Sigmoid colon (tissue), 7 donors: ENCODE measurements around the gene UBE4A. TPM values are rescaled to one million over a fixed set of nuclear protein-coding genes. Genes with fewer than 3 reads are reported as not detected.

Experiments
- DNase-seq: peaks from one replicate; pipeline ENCODE4 v3.0.0-alpha.2; 2019
- H3K27ac ChIP-seq, 4 donors: fragments of 200-600 bp; sonication (generic); one replicate each; pipeline ENCODE4 v1.5.1; 2016 to 2019; ENCODE audit warnings: mild to moderate bottlenecking in 1 of 4
- H3K27me3 ChIP-seq, 3 donors: fragments of 200-600 bp; sonication (generic); one replicate each; pipeline ENCODE4 v1.5.1; 2019; ENCODE audit warnings: mild to moderate bottlenecking in 1 of 3
- H3K36me3 ChIP-seq, 4 donors: fragments of 200-600 bp; sonication (generic); one replicate each; pipeline ENCODE4 v1.5.1; 2016 to 2019
- H3K4me1 ChIP-seq, 4 donors: fragments of 200-600 bp; sonication (generic); one replicate each; pipeline ENCODE4 v1.5.1; 2017 to 2019
- H3K4me3 ChIP-seq, 4 donors: fragments of 200-600 bp; sonication (generic); one replicate each; pipeline ENCODE4 v1.5.1; 2017 to 2019; ENCODE audit warnings: mild to moderate bottlenecking in 2 of 4, moderate library complexity in 1 of 4
- H3K9me3 ChIP-seq, 4 donors: fragments of 200-600 bp in 3 of 4; sonication (generic) in 3 of 4; one replicate each; pipeline versions ENCODE4 v1.5.1 to v1.6.1; 2013 to 2019
- EP300 ChIP-seq, 4 donors: sonication (generic); formaldehyde crosslinking; IDR thresholded peaks; one replicate each; pipeline ENCODE4 v1.6.1; 2017; ENCODE audit warnings: antibody characterized with exemption in 4 of 4
- POLR2A ChIP-seq, 2 donors: fragments of 450-650 bp; IDR thresholded peaks; one replicate each; pipeline ENCODE4 v1.6.1; 2016; ENCODE audit warnings: antibody characterized with exemption in 2 of 2, mild to moderate bottlenecking in 2 of 2, moderate library complexity in 2 of 2
- POLR2AphosphoS5 ChIP-seq, 4 donors: sonication (generic); formaldehyde crosslinking; IDR thresholded peaks; one replicate each; pipeline ENCODE4 v1.6.1; 2017; ENCODE audit warnings: antibody characterized with exemption in 4 of 4
- WGBS, 2 donors: extraction: QIAGEN DNeasy Blood & Tissue Kit; methylation state at CpG; one replicate each; pipeline ENCODE4 v1.1.7; 2013; 5-methylcytosine and 5-hydroxymethylcytosine counted together
- intact Hi-C: fragments of 100-400 bp; cut with DNase I; formaldehyde crosslinking; loops from one replicate; pipeline ENCODE4 v1.15.1; 2023
- polyA plus RNA-seq, 3 donors: library from polyadenylated mRNA; stranded (reverse); fragments of 200-250 nt; gene quantifications; one replicate each; pipeline ENCODE4 v1.2.3, GENCODE V29; 2013
- total RNA-seq, 4 donors: library from RNA; depleted of rRNA; stranded (reverse); fragments of >200 nt; gene quantifications; one replicate each; pipeline ENCODE4 v1.1.0, GENCODE V29; 2016
- TF ChIP-seq, protein P1 (sequence below), 4 experiments: fragments of 450-650 bp in 3 of 4; fragments of 200-600 bp in 1 of 4; IDR thresholded peaks; one replicate each; pipeline ENCODE4 v1.5.1; 2016 to 2019; ENCODE audit warnings: antibody characterized with exemption in 4 of 4, mild to moderate bottlenecking in 3 of 4, moderate library complexity in 2 of 4
- donor health status: healthy with polysubstance abuse.
- donor health status: Bipolar disorder and iron deficiency.
- donor health status: healthy.

The UBE4A gene
- total and polyA plus RNA-seq, 7 donors, result 2.1 to 37.4 (median 33.8) TPM

DNA sequence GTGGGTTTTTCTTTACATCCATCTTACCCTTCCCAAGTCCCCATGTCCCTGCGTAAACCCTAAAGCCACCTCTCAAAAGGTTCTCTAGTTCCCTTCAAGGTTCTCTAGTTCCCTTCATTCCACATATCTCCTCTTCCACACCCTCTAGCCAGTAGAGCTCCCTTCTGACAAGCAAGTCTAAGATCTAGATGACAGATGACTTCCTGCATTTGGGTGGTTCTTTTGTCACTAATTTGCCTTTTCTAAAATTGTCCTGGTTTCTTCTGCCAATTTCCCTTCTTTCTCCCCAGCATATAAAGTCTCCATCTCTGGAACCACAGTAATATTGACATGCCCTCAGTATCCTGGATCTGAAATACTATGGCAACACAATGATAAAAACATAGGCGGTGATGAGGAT lies 47.1 kb upstream of the UBE4A start:
- intact Hi-C loops, result no loop called here
- H3K36me3 ChIP-seq, result no peaks in the 10 kb centered on the region
- H3K27ac ChIP-seq, result no peak overlapping the region
- no peak for DNase-seq
- TF ChIP-seq, protein P1, sequence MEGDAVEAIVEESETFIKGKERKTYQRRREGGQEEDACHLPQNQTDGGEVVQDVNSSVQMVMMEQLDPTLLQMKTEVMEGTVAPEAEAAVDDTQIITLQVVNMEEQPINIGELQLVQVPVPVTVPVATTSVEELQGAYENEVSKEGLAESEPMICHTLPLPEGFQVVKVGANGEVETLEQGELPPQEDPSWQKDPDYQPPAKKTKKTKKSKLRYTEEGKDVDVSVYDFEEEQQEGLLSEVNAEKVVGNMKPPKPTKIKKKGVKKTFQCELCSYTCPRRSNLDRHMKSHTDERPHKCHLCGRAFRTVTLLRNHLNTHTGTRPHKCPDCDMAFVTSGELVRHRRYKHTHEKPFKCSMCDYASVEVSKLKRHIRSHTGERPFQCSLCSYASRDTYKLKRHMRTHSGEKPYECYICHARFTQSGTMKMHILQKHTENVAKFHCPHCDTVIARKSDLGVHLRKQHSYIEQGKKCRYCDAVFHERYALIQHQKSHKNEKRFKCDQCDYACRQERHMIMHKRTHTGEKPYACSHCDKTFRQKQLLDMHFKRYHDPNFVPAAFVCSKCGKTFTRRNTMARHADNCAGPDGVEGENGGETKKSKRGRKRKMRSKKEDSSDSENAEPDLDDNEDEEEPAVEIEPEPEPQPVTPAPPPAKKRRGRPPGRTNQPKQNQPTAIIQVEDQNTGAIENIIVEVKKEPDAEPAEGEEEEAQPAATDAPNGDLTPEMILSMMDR (IDR thresholded peaks at IDR 0.05), result no peak
- TF ChIP-seq EP300 (IDR thresholded peaks at IDR 0.05) (no peak), POLR2A (IDR thresholded peaks at IDR 0.05) (no peak), POLR2AphosphoS5 (IDR thresholded peaks at IDR 0.05) (no peak)
- H3K4me1 ChIP-seq, result peaks cover 0 to 17% (median 4%) of the 10 kb centered on the region in 4 donors
- no peaks in the 10 kb centered on the region for H3K9me3 ChIP-seq
- peaks cover 0 to 43% (median 25%) of the 10 kb centered on the region in 3 donors for H3K27me3 ChIP-seq
- no peak overlapping the region for H3K4me3 ChIP-seq
- 94 to 96% methylated on average over 2 of the region's 2 CpGs for WGBS, 2 donors

DNA sequence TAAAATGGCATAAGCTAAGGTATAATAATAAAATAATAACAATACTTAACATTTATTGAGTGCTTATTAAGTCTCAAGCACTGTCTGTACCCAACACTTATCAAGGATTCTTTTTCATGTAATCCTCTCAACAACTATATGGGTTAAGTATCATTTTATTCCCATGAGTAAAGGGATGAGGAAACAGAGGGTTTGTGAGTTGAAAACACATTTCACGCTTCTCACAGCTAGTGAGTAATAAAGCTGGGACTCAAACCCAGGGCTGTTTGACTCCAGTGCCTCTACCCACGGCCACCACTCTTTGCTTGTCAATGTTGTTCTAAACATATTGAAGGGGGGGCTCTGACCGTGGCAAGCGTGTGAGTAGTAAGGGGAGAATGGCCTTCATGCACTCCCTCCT lies 46.2 kb upstream of the UBE4A start:
- intact Hi-C loops, result no loop called here
- no peaks in the 10 kb centered on the region for H3K36me3 ChIP-seq
- no peaks in the 10 kb centered on the region for H3K9me3 ChIP-seq
- peaks cover 0 to 48% (median 25%) of the 10 kb centered on the region in 3 donors for H3K27me3 ChIP-seq
- 76 to 77% methylated on average over 4 of the region's 4 CpGs for WGBS, 2 donors
- no peak for DNase-seq
- H3K4me3 ChIP-seq, result no peak overlapping the region
- H3K4me1 ChIP-seq, result peaks cover 0 to 17% (median 4%) of the 10 kb centered on the region in 4 donors
- H3K27ac ChIP-seq, result no peak overlapping the region
- TF ChIP-seq, protein P1 (IDR thresholded peaks at IDR 0.05), result no peak
- TF ChIP-seq POLR2AphosphoS5 (IDR thresholded peaks at IDR 0.05) (no peak), EP300 (IDR thresholded peaks at IDR 0.05) (no peak), POLR2A (IDR thresholded peaks at IDR 0.05) (no peak)

DNA sequence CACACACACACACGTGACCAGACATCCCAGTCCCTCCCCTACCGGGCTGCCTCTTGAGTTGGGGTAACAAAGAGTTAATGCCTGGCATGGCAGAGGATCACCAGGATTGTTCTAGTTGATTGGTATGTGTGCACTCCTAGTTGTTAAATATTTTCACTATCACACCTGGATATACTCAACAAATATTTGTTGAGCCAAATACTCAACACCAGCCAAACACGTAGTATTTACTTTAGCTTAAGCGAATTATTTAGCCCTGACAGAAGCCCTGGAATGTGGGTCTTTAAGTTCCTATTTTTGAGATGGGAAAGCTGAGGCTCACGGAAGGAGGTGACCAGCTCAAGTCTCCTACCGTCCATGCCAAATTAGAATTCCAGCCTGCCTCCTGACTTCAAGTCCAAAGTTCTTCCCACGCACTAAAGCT lies 44.4 kb upstream of the UBE4A start:
- no peaks in the 10 kb centered on the region for H3K9me3 ChIP-seq
- peaks cover 0 to 17% (median 4%) of the 10 kb centered on the region in 4 donors for H3K4me1 ChIP-seq

GRCh38 chr11:118318124-118318523 lies 41.3 kb upstream of the UBE4A start:
- Histone ChIP-seq H3K9me3 (no peaks in the 10 kb centered on the region), H3K4me1 (peaks cover 0 to 17% (median 4%) of the 10 kb centered on the region in 4 donors), H3K27ac (no peak overlapping the region), H3K36me3 (no peaks in the 10 kb centered on the region), H3K4me3 (no peak overlapping the region), H3K27me3 (peaks cover 0 to 47% (median 19%) of the 10 kb centered on the region in 3 donors)
- no peak for DNase-seq
- TF ChIP-seq POLR2A (IDR thresholded peaks at IDR 0.05) (no peak), POLR2AphosphoS5 (IDR thresholded peaks at IDR 0.05) (no peak), EP300 (IDR thresholded peaks at IDR 0.05) (no peak)
- TF ChIP-seq, protein P1 (IDR thresholded peaks at IDR 0.05), result no peak
- 74 to 87% methylated on average over 4 of the region's 4 CpGs for WGBS, 2 donors
- intact Hi-C loops, result no loop called here

More for the DNA sequence above, 44.4 kb upstream of the UBE4A start:
- Histone ChIP-seq H3K36me3 (no peaks in the 10 kb centered on the region), H3K27ac (no peak overlapping the region), H3K4me3 (no peak overlapping the region), H3K27me3 (peaks cover 0 to 51% (median 25%) of the 10 kb centered on the region in 3 donors)
- TF ChIP-seq, protein P1 (IDR thresholded peaks at IDR 0.05), result no peak
- TF ChIP-seq EP300 (IDR thresholded peaks at IDR 0.05) (no peak), POLR2A (IDR thresholded peaks at IDR 0.05) (no peak), POLR2AphosphoS5 (IDR thresholded peaks at IDR 0.05) (no peak)
- no peak for DNase-seq
- WGBS, 2 donors, result 15 to 56% methylated on average over 7 of the region's 7 CpGs
- intact Hi-C loops, result no loop called here
